GM12865 (cell line): ENCODE measurements around the gene PTPRZ1.

Experiments
- DNase-seq: peaks from one replicate; pipeline ENCODE4 v3.0.0; 2010; ENCODE audit warnings: low read depth
- H3K4me3 ChIP-seq: 2 replicates; pipeline ENCODE4 v1.5.1; 2011; ENCODE audit warnings: mild to moderate bottlenecking, low read depth, low read length, control low read depth
- CTCF ChIP-seq: IDR thresholded peaks from 2 replicates; pipeline ENCODE4 v1.5.1; 2011; ENCODE audit warnings: low read length, control low read depth, low read depth, inconsistent platforms; ENCODE audit not compliant: insufficient read depth; ENCODE audit errors: missing control alignments

PTPRZ1 gene

GRCh38 chr7:121875203-121875602, 2.2 kb downstream of the PTPRZ1 start:
- no peak for DNase-seq
- no peak for TF ChIP-seq CTCF
- H3K4me3 ChIP-seq = no peak overlapping the region

- H3K4me3 ChIP-seq = no peak overlapping the region
- DNase-seq = no peak
- no peak for TF ChIP-seq CTCF
Observed at GRCh38 chr7:121876656-121877500, 3.9 kb downstream of the PTPRZ1 start.

- no peak for DNase-seq
- no peak overlapping the region for H3K4me3 ChIP-seq
- no peak for TF ChIP-seq CTCF
Observed at GRCh38 chr7:121878918-121879464, 6.0 kb downstream of the PTPRZ1 start.

- H3K4me3 ChIP-seq = no peak overlapping the region
- no peak for DNase-seq
- no peak for TF ChIP-seq CTCF
Observed at GRCh38 chr7:121879544-121879943, 6.6 kb downstream of the PTPRZ1 start.

- H3K4me3 ChIP-seq = no peak overlapping the region
- TF ChIP-seq CTCF = no peak
- DNase-seq = no peak
Observed at GRCh38 chr7:121882731-121883130, 9.8 kb downstream of the PTPRZ1 start.

GRCh38 chr7:121885166-121885920, 12.4 kb downstream of the PTPRZ1 start:
- TF ChIP-seq CTCF = no peak
- DNase-seq = no peak
- H3K4me3 ChIP-seq = no peak overlapping the region

- no peak for DNase-seq
- TF ChIP-seq CTCF = no peak
- no peak overlapping the region for H3K4me3 ChIP-seq
Observed at GRCh38 chr7:121887634-121888033, 14.7 kb downstream of the PTPRZ1 start.
